ENCODE data around the gene RRAGA.
"Not testable (repeated sequence)": the region's sequence is repeated elsewhere in the genome, so short reads cannot be mapped to it uniquely, and the experiment has no call there.

RRAGA gene

DNA sequence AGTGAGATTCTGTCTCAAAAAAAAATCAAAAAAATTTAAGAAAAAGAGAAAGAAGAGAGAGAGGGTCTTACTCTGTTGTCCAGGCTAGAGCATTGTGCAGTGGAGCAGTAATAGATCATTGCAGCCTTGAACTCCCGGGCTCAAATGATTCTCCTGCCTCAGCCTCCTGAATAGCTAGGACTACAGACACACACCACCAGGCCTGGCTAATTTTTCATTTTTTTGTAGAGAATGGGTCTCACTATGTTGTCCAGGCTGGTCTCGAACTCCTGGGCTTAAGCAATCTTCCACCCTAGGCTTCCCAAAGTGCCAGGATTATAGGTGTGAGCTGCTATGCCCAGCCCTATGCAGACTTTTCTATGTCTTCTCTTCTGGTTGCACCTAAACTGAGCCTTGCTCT, 25.0 kb downstream of the RRAGA start:
- no peak for TF ChIP-seq SPI1 (IDR thresholded peaks at IDR 0.05; ENCODE audit: low read depth, low read length)
- TF ChIP-seq POLR2A (IDR thresholded peaks at IDR 0.05; ENCODE audit: low read depth, low read length), result no peak
- no peak for TF ChIP-seq TAF1 (IDR thresholded peaks at IDR 0.05; ENCODE audit: low read depth, low read length)
- no peak for TF ChIP-seq PAX5 (IDR thresholded peaks at IDR 0.05; ENCODE audit: insufficient read depth, low read length, severe bottlenecking)
- no peak for TF ChIP-seq POLR2AphosphoS5 (IDR thresholded peaks at IDR 0.05; ENCODE audit: low read depth, low read length)
- no peak for TF ChIP-seq POU2F2 (IDR thresholded peaks at IDR 0.05; ENCODE audit: low read depth, low read length)
- FAIRE-seq, result no peak
- DNase-seq (ENCODE audit: insufficient read length, low spot score), result no peak

GRCh38 chr9:19074836-19075235, 25.6 kb downstream of the RRAGA start:
- FAIRE-seq, result no peak
- DNase-seq (ENCODE audit: insufficient read length, low spot score), result no peak
- TF ChIP-seq POLR2AphosphoS5 (IDR thresholded peaks at IDR 0.05; ENCODE audit: low read depth, low read length) (no peak), SPI1 (IDR thresholded peaks at IDR 0.05; ENCODE audit: low read depth, low read length) (no peak), TAF1 (IDR thresholded peaks at IDR 0.05; ENCODE audit: low read depth, low read length) (no peak), POU2F2 (IDR thresholded peaks at IDR 0.05; ENCODE audit: low read depth, low read length) (no peak), POLR2A (IDR thresholded peaks at IDR 0.05; ENCODE audit: low read depth, low read length) (no peak), PAX5 (IDR thresholded peaks at IDR 0.05; ENCODE audit: insufficient read depth, low read length, severe bottlenecking) (no peak)

GRCh38 chr9:19085295-19085694, 36.1 kb downstream of the RRAGA start:
- TF ChIP-seq SPI1 (IDR thresholded peaks at IDR 0.05; ENCODE audit: low read depth, low read length), result no peak
- TF ChIP-seq PAX5 (IDR thresholded peaks at IDR 0.05; ENCODE audit: insufficient read depth, low read length, severe bottlenecking), result no peak
- TF ChIP-seq POLR2AphosphoS5 (IDR thresholded peaks at IDR 0.05; ENCODE audit: low read depth, low read length), result no peak
- no peak for TF ChIP-seq TAF1 (IDR thresholded peaks at IDR 0.05; ENCODE audit: low read depth, low read length)
- no peak for TF ChIP-seq POU2F2 (IDR thresholded peaks at IDR 0.05; ENCODE audit: low read depth, low read length)
- TF ChIP-seq POLR2A (IDR thresholded peaks at IDR 0.05; ENCODE audit: low read depth, low read length), result no peak
- FAIRE-seq (no peak), DNase-seq (ENCODE audit: insufficient read length, low spot score) (no peak)

DNA sequence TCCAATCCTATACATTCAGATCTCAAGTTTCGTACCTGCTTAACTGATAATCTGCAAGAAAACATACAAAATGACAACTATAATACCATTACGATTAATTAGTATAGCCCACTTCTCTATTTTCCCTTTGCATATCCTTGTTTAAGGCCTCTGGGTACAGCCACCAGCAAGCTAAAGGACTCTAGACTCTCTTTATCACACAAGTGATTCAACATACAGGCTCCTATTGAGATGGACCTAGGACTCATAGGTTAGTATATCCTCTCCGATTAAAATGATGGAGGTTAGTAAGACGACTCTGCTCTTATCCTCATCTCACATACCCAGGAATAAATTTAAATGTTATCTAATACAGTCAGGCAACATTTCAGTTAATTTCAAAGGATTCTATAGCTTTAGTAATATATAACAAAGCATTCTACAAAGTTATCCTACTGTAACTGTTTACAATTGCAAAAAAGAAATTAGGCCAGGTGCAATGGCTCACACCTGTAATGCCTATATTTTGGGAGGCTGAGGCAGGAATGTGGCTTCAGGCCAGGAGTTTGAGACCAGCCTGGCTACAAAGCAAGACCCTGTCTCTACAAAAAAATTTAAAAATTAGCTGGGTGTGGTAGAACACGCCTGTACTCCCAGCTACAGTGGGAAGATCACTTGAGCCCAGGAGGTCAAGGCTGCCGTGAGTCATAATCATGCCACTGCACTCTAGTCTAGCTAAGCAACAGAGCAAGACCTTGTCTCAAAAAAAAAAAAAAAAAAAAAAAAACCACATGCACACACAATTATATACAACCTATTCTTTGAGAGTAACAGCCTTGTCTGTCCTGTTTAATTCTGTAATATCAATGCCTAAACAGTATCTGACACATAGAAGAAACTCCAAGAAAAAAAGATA, 38.1 kb downstream of the RRAGA start:
- FAIRE-seq (no peak), DNase-seq (ENCODE audit: insufficient read length, low spot score) (no peak)
- TF ChIP-seq POLR2A (IDR thresholded peaks at IDR 0.05; ENCODE audit: low read depth, low read length) (no peak), TAF1 (IDR thresholded peaks at IDR 0.05; ENCODE audit: low read depth, low read length) (no peak), POLR2AphosphoS5 (IDR thresholded peaks at IDR 0.05; ENCODE audit: low read depth, low read length) (no peak), PAX5 (IDR thresholded peaks at IDR 0.05; ENCODE audit: insufficient read depth, low read length, severe bottlenecking) (no peak), POU2F2 (IDR thresholded peaks at IDR 0.05; ENCODE audit: low read depth, low read length) (no peak), SPI1 (IDR thresholded peaks at IDR 0.05; ENCODE audit: low read depth, low read length) (no peak)

- DNase-seq (ENCODE audit: insufficient read length, low spot score); FAIRE-seq: not testable (repeated sequence)
Measured at GRCh38 chr9:19097431-19097830, 48.2 kb downstream of the RRAGA start.

All from GM12891 (cell line).